Cardiac muscle cell (in vitro differentiated cells and primary cell): Measurements from ENCODE around the gene PRR3. TPM values are rescaled to one million over a fixed set of nuclear protein-coding genes. Genes with fewer than 3 reads are reported as not detected.

Source experiments
- DNase-seq, 2 donors: peaks; one replicate each; pipeline versions ENCODE4 v3.0.0 to v3.0.0-alpha.2; 2010 to 2017; ENCODE audit warnings: low read depth in 1 of 2, low spot score in 1 of 2
- H3K27ac ChIP-seq: fragments of 200-600 bp; sonication (generic); 2 replicates; pipeline ENCODE4 v1.5.1; 2016
- H3K27me3 ChIP-seq: fragments of 200-600 bp; sonication (generic); 2 replicates; pipeline ENCODE4 v1.6.0; 2016; ENCODE audit warnings: control low read depth
- H3K36me3 ChIP-seq: fragments of 200-600 bp; sonication (generic); 2 replicates; pipeline ENCODE4 v1.5.1; 2016; ENCODE audit warnings: control low read depth
- H3K4me1 ChIP-seq: fragments of 200-600 bp; sonication (generic); 2 replicates; pipeline ENCODE4 v1.8.1; 2017; ENCODE audit warnings: low read depth, mild to moderate bottlenecking, mixed run types
- H3K4me3 ChIP-seq: fragments of 200-600 bp; sonication (generic); 2 replicates; pipeline ENCODE4 v1.5.1; 2016; ENCODE audit warnings: mild to moderate bottlenecking
- H3K9me3 ChIP-seq: fragments of 200-600 bp; sonication (generic); 2 replicates; pipeline ENCODE4 v1.5.1; 2017; ENCODE audit warnings: low read depth, mild to moderate bottlenecking, control low read depth
- CTCF ChIP-seq: IDR thresholded peaks from 2 replicates; pipeline ENCODE4 v1.5.1; 2012; ENCODE audit warnings: low read depth, mild to moderate bottlenecking, low read length
- polyA plus RNA-seq: library from polyadenylated mRNA; unstranded; fragments of >200 nt; fragmentation: Nextera tagmentation; extraction: Ambion mirVana; gene quantifications from 2 replicates; pipeline ENCODE4 v1.2.1, GENCODE V29; 2016
- total RNA-seq: library from RNA; depleted of rRNA; stranded (reverse); fragments of >200 nt; gene quantifications from 2 replicates; pipeline ENCODE4 v1.2.3, GENCODE V29; 2016

PRR3 gene
- total and polyA plus RNA-seq, 2 experiments from 2014 or later: 11.8 to 14.7 TPM

GRCh38 chr6:30555816-30556065 lies 1.4 kb upstream of the PRR3 start:
- Histone ChIP-seq H3K27ac (peak overlapping the region; percentile 87), H3K27me3 (no peaks in the 10 kb centered on the region), H3K36me3 (peaks cover 29% of the 10 kb centered on the region), H3K4me3 (peak overlapping the region; percentile 73), H3K9me3 (no peaks in the 10 kb centered on the region), H3K4me1 (peaks cover 13% of the 10 kb centered on the region)
- no peak for DNase-seq
- TF ChIP-seq CTCF: no peak

- peak; percentile 94 for DNase-seq
- no peaks in the 10 kb centered on the region for H3K27me3 ChIP-seq
- TF ChIP-seq CTCF: no peak
Observed at GRCh38 chr6:30556066-30556905, 809 bp upstream of the PRR3 start, which contains the start of gene GNL1. Gene GNL1, minus strand, starts transcription at chr6:30556489. Its CDS starts 286 bp downstream, at chr6:30556203.

GRCh38 chr6:30557683-30557981 lies 537 bp downstream of the PRR3 start:
- peaks cover 13% of the 10 kb centered on the region for H3K4me1 ChIP-seq
- no peaks in the 10 kb centered on the region for H3K9me3 ChIP-seq
- DNase-seq: no peak
- no peak for TF ChIP-seq CTCF
- no peaks in the 10 kb centered on the region for H3K27me3 ChIP-seq
- peaks cover 19% of the 10 kb centered on the region for H3K36me3 ChIP-seq
- H3K4me3 ChIP-seq: peak overlapping the region; percentile 73
- peak overlapping the region; percentile 87 for H3K27ac ChIP-seq

More at GRCh38 chr6:30556066-30556905, 809 bp upstream of the PRR3 start, which contains the start of gene GNL1:
- Histone ChIP-seq H3K9me3 (no peaks in the 10 kb centered on the region), H3K27ac (peak within 1 kb of the TSS; percentile 87), H3K4me1 (peaks cover 13% of the 10 kb centered on the region), H3K4me3 (peak within 1 kb of the TSS; percentile 73), H3K36me3 (peaks cover 23% of the 10 kb centered on the region)

GRCh38 chr6:30560930-30561329 lies 3.8 kb downstream of the PRR3 start:
- H3K36me3 ChIP-seq: peaks cover 7% of the 10 kb centered on the region
- TF ChIP-seq CTCF: no peak
- no peak overlapping the region for H3K4me3 ChIP-seq
- H3K9me3 ChIP-seq: no peaks in the 10 kb centered on the region
- no peaks in the 10 kb centered on the region for H3K27me3 ChIP-seq
- H3K27ac ChIP-seq: no peak overlapping the region
- H3K4me1 ChIP-seq: peaks cover 7% of the 10 kb centered on the region
- no peak for DNase-seq

- Histone ChIP-seq H3K27me3 (no peaks in the 10 kb centered on the region), H3K4me3 (no peak overlapping the region), H3K4me1 (peaks cover 7% of the 10 kb centered on the region), H3K27ac (no peak overlapping the region), H3K36me3 (peaks cover 7% of the 10 kb centered on the region), H3K9me3 (no peaks in the 10 kb centered on the region)
- DNase-seq: no peak
- no peak for TF ChIP-seq CTCF
Observed at GRCh38 chr6:30562470-30563425, 5.7 kb downstream of the PRR3 start.
